H9 (cell line): ENCODE measurements around the gene DIO1. TPM values are rescaled to one million over a fixed set of nuclear protein-coding genes. Genes with fewer than 3 reads are reported as not detected.

ENCODE experiments used
- DNase-seq: peaks from one replicate; pipeline ENCODE4 v3.0.0-alpha.2; 2017
- H2AFZ ChIP-seq: one replicate; pipeline ENCODE4 v1.6.1; 2013; ENCODE audit warnings: mild to moderate bottlenecking, low read length, control low read depth, moderate library complexity
- H2AK5ac ChIP-seq: 2 replicates; pipeline ENCODE4 v1.6.1; 2013; ENCODE audit warnings: low read length, control low read depth, mixed read lengths; ENCODE audit not compliant: insufficient read length
- H2BK120ac ChIP-seq: one replicate; pipeline ENCODE4 v1.6.1; 2013; ENCODE audit warnings: low read depth, mild to moderate bottlenecking, low read length, control low read depth, inconsistent platforms; ENCODE audit not compliant: poor library complexity, severe bottlenecking
- H2BK12ac ChIP-seq: 2 replicates; pipeline ENCODE4 v1.6.1; 2013; ENCODE audit warnings: low read length, control low read depth, mixed read lengths, low read depth; ENCODE audit not compliant: insufficient read length
- H2BK15ac ChIP-seq: 2 replicates; pipeline ENCODE4 v1.6.1; 2013; ENCODE audit warnings: low read depth, low read length, control low read depth
- H2BK20ac ChIP-seq: one replicate; pipeline ENCODE4 v1.6.1; 2013; ENCODE audit warnings: low read depth, mild to moderate bottlenecking, low read length, control low read depth, inconsistent platforms; ENCODE audit not compliant: poor library complexity, severe bottlenecking
- H2BK5ac ChIP-seq: 2 replicates; pipeline ENCODE4 v1.6.1; 2013; ENCODE audit warnings: low read length, control low read depth, mixed read lengths; ENCODE audit not compliant: insufficient read length
- H3K14ac ChIP-seq: 2 replicates; pipeline ENCODE4 v1.6.1; 2013; ENCODE audit warnings: low read length, control low read depth; ENCODE audit not compliant: insufficient read depth
- H3K18ac ChIP-seq: 2 replicates; pipeline ENCODE4 v1.6.1; 2013; ENCODE audit warnings: low read depth, mild to moderate bottlenecking, mixed read lengths, low read length, control low read depth; ENCODE audit not compliant: insufficient read length
- H3K23ac ChIP-seq: 2 replicates; pipeline ENCODE4 v1.6.1; 2013; ENCODE audit warnings: low read length, control low read depth, mixed read lengths, low read depth; ENCODE audit not compliant: insufficient read length
- H3K23me2 ChIP-seq: 2 replicates; pipeline ENCODE4 v1.6.1; 2013; ENCODE audit warnings: low read depth, mild to moderate bottlenecking, mixed read lengths, low read length, control low read depth; ENCODE audit not compliant: insufficient read length, poor library complexity, severe bottlenecking
- H3K27ac ChIP-seq: 2 replicates; pipeline ENCODE4 v1.5.1; 2013; ENCODE audit warnings: low read length, control low read depth, mixed read lengths, low read depth; ENCODE audit not compliant: insufficient read length
- H3K27me3 ChIP-seq: 2 replicates; pipeline ENCODE4 v1.6.1; 2013; ENCODE audit warnings: low read length, control low read depth, inconsistent platforms; ENCODE audit not compliant: insufficient read depth
- H3K4ac ChIP-seq: 2 replicates; pipeline ENCODE4 v1.6.1; 2013; ENCODE audit warnings: low read depth, mild to moderate bottlenecking, control low read depth, inconsistent platforms, low read length, moderate library complexity
- H3K4me1 ChIP-seq: 2 replicates; pipeline ENCODE4 v1.6.1; 2013; ENCODE audit warnings: low read length, control low read depth, inconsistent platforms; ENCODE audit not compliant: insufficient read depth
- H3K4me2 ChIP-seq: 2 replicates; pipeline ENCODE4 v1.6.1; 2013; ENCODE audit warnings: low read length, control low read depth, mixed read lengths; ENCODE audit not compliant: insufficient read length, insufficient read depth
- H3K56ac ChIP-seq: 2 replicates; pipeline ENCODE4 v1.6.1; 2013; ENCODE audit warnings: low read depth, mild to moderate bottlenecking, mixed read lengths, low read length, control low read depth; ENCODE audit not compliant: insufficient read length
- H3K79me1 ChIP-seq: 2 replicates; pipeline ENCODE4 v1.6.1; 2013; ENCODE audit warnings: low read depth, mild to moderate bottlenecking, moderate library complexity, low read length, control low read depth, inconsistent platforms; ENCODE audit not compliant: insufficient read depth, poor library complexity, severe bottlenecking
- H3K79me2 ChIP-seq: 2 replicates; pipeline ENCODE4 v1.6.1; 2013; ENCODE audit warnings: low read length, control low read depth, inconsistent platforms; ENCODE audit not compliant: insufficient read depth
- H3K9ac ChIP-seq: 2 replicates; pipeline ENCODE4 v1.6.1; 2013; ENCODE audit warnings: low read length, control low read depth, mixed read lengths; ENCODE audit not compliant: insufficient read length; ENCODE audit errors: extremely low read depth
- H3K9me3 ChIP-seq: one replicate; pipeline ENCODE4 v1.6.1; 2013; ENCODE audit warnings: low read depth, low read length, inconsistent platforms; ENCODE audit not compliant: control insufficient read depth
- H3T11ph ChIP-seq: one replicate; pipeline ENCODE4 v1.6.1; 2013; ENCODE audit warnings: mild to moderate bottlenecking, low read length, control low read depth, inconsistent platforms
- H4K20me1 ChIP-seq: one replicate; pipeline ENCODE4 v1.6.1; 2013; ENCODE audit not compliant: control insufficient read depth, insufficient read length, insufficient read depth
- H4K5ac ChIP-seq: 2 replicates; pipeline ENCODE4 v1.6.1; 2013; ENCODE audit warnings: low read depth, mild to moderate bottlenecking, mixed read lengths, low read length, control low read depth; ENCODE audit not compliant: insufficient read length
- H4K8ac ChIP-seq: replicated peaks from 2 replicates; pipeline ENCODE4 v1.6.1; 2013; ENCODE audit warnings: low read length, control low read depth, mixed read lengths, low read depth; ENCODE audit not compliant: insufficient read length
- H4K91ac ChIP-seq: 2 replicates; pipeline ENCODE4 v1.6.1; 2013; ENCODE audit warnings: low read depth, mild to moderate bottlenecking, moderate library complexity, mixed read lengths, low read length, control low read depth; ENCODE audit not compliant: insufficient read length
- H3K27ac Mint-ChIP-seq, 3 experiments: 2 replicates in 2 of 3; 3 replicates in 1 of 3; pipeline ENCODE4 v1.8.0; 2020 to 2021; ENCODE audit warnings: mixed read lengths in 3 of 3, mild to moderate bottlenecking in 1 of 3, moderate library complexity in 1 of 3
- H3K27me3 Mint-ChIP-seq: 2 replicates; pipeline ENCODE4 v1.8.0; 2021; ENCODE audit warnings: low read depth, mild to moderate bottlenecking, moderate library complexity, mixed read lengths
- H3K36me3 Mint-ChIP-seq, 3 experiments: 2 replicates in 2 of 3; 3 replicates in 1 of 3; pipeline ENCODE4 v1.8.0; 2020 to 2021; ENCODE audit warnings: low read depth in 3 of 3, mixed read lengths in 3 of 3; ENCODE audit not compliant: insufficient read depth in 1 of 3
- H3K4me1 Mint-ChIP-seq, 2 experiments: 2 replicates each; pipeline ENCODE4 v1.8.0; 2020; ENCODE audit warnings: mixed read lengths in 2 of 2
- H3K4me3 Mint-ChIP-seq, 2 experiments: 2 replicates in 1 of 2; 3 replicates in 1 of 2; pipeline ENCODE4 v1.8.0; 2020 to 2021; ENCODE audit warnings: mild to moderate bottlenecking in 2 of 2, mixed read lengths in 2 of 2, moderate library complexity in 1 of 2
- H3K9me3 Mint-ChIP-seq, 2 experiments: 2 replicates in 1 of 2; 3 replicates in 1 of 2; pipeline ENCODE4 v1.8.0; 2020; ENCODE audit warnings: mild to moderate bottlenecking in 2 of 2, mixed read lengths in 2 of 2, moderate library complexity in 1 of 2
- WGBS: extraction: QIAGEN DNeasy Blood & Tissue Kit; methylation state at CpG from one replicate; pipeline ENCODE4 v1.1.7; 2013; ENCODE audit warnings: missing lambda C conversion rate, low lambda C conversion rate, mixed read lengths; ENCODE audit not compliant: insufficient read length; ENCODE audit errors: extremely low coverage; 5-methylcytosine and 5-hydroxymethylcytosine counted together
- total RNA-seq: library from RNA; stranded (reverse); gene quantifications from 2 replicates; pipeline ENCODE4 v1.2.1, GENCODE V29; 2021
- TF ChIP-seq, protein P1 (sequence below): fragments of 200-600 bp; sonication (generic); conservative IDR thresholded peaks from 3 replicates; pipeline ENCODE4 v1.8.0; 2021; ENCODE audit warnings: antibody characterized with exemption, mild to moderate bottlenecking

DIO1 gene
- total RNA-seq, 1 experiment from 2014 or later: not detected

GRCh38 chr1:53947172-53947907 lies 53.4 kb downstream of the DIO1 start:
- no peaks in the 10 kb centered on the region for H3K9me3 ChIP-seq
- H2BK15ac ChIP-seq: no peak overlapping the region
- H3K79me1 ChIP-seq: no peaks in the 10 kb centered on the region
- no peak overlapping the region for H3K18ac ChIP-seq
- H2AFZ ChIP-seq: no peak overlapping the region
- no peak overlapping the region for H3K4ac ChIP-seq
- no peak overlapping the region for H3K23ac ChIP-seq
- no peak overlapping the region for H2BK20ac ChIP-seq
- H3K14ac ChIP-seq: no peak overlapping the region
- H3K79me2 ChIP-seq: no peaks in the 10 kb centered on the region; the same call in 1 of the 2 replicates
- H2BK120ac ChIP-seq: no peak overlapping the region
- no peak overlapping the region for H4K5ac ChIP-seq
- H4K20me1 ChIP-seq: no peaks in the 10 kb centered on the region
- no peak overlapping the region for H3T11ph ChIP-seq
- H3K9ac ChIP-seq: peak overlapping the region; percentile 7
- no peak overlapping the region for H2BK5ac ChIP-seq
- H3K4me3 Mint-ChIP-seq: peak overlapping the region; percentile 91
- peaks cover 57 to 69% of the 10 kb centered on the region in 2 experiments for H3K4me1 Mint-ChIP-seq
- peak overlapping the region in 2 of 3 experiments; percentile 63 to 88; a peak in 4 of 7 replicates for H3K27ac Mint-ChIP-seq
- H3K27me3 ChIP-seq: no peaks in the 10 kb centered on the region
- TF ChIP-seq, protein P1, sequence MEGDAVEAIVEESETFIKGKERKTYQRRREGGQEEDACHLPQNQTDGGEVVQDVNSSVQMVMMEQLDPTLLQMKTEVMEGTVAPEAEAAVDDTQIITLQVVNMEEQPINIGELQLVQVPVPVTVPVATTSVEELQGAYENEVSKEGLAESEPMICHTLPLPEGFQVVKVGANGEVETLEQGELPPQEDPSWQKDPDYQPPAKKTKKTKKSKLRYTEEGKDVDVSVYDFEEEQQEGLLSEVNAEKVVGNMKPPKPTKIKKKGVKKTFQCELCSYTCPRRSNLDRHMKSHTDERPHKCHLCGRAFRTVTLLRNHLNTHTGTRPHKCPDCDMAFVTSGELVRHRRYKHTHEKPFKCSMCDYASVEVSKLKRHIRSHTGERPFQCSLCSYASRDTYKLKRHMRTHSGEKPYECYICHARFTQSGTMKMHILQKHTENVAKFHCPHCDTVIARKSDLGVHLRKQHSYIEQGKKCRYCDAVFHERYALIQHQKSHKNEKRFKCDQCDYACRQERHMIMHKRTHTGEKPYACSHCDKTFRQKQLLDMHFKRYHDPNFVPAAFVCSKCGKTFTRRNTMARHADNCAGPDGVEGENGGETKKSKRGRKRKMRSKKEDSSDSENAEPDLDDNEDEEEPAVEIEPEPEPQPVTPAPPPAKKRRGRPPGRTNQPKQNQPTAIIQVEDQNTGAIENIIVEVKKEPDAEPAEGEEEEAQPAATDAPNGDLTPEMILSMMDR: no peak
- H4K91ac ChIP-seq: no peak overlapping the region
- H2AK5ac ChIP-seq: no peak overlapping the region
- DNase-seq: no peak
- peaks cover 13% of the 10 kb centered on the region for H3K23me2 ChIP-seq
- H3K56ac ChIP-seq: no peak overlapping the region
- H4K8ac ChIP-seq: no peak overlapping the region
- H3K9me3 Mint-ChIP-seq: no peaks in the 10 kb centered on the region
- H3K4me1 ChIP-seq: peaks cover 5% of the 10 kb centered on the region
- H3K4me2 ChIP-seq: peak overlapping the region; percentile 94
- no peak overlapping the region for H3K27ac ChIP-seq
- no peak overlapping the region for H2BK12ac ChIP-seq
- WGBS: no CpG with 5 or more reads among the region's 6 CpGs
- peaks cover 5 to 22% (median 8%) of the 10 kb centered on the region in 3 experiments for H3K36me3 Mint-ChIP-seq
- H3K27me3 Mint-ChIP-seq: no peaks in the 10 kb centered on the region; the same call in none of the 2 replicates
